Heart left ventricle (tissue), 13 donors: ENCODE results near the gene PPIF.

Experiments used
- POLR2A ChIP-seq, 2 donors: fragments of 450-650 bp; IDR thresholded peaks; one replicate each; pipeline ENCODE4 v1.6.1; 2017; ENCODE audit warnings: antibody characterized with exemption in 2 of 2, mild to moderate bottlenecking in 2 of 2, moderate library complexity in 2 of 2
- TF ChIP-seq, protein P1 (sequence below), 12 donors: fragments of 200-600 bp; sonication (generic) in 4 of 12; IDR thresholded peaks; one replicate each; pipeline versions ENCODE4 v1.5.0 to v1.8.0; 2018 to 2022; ENCODE audit warnings: antibody characterized with exemption in 12 of 12, mild to moderate bottlenecking in 5 of 12
- donor health status: ischemic (EF 13 %, LVEDD 7.1; RV severe dilation, severe dysfunction).
- donor health status: DM: no; HTN: yes; CAD: no.
- donor health status: DM: no; HTN: no; CAD: no.
- donor health status: ischemic (EF 25% LVEDD 6.9; RV normal size, moderate dysfunction).
- donor health status: ischemic (EF 25% LVEDD 5.7; RV mildly dilated, moderate dysfunction).
- donor health status: ischemic (EF 35%, LVEDD 5.7; RV mildly dilated, moderate dysfunction).
- donor health status: nonischemic (EF 11% LVEDD 7.7; RV severe dilation, severe dysfunction).
- donor health status: DM: yes; HTN: yes; CAD: no.
- donor health status: PGD.
- donor health status: ischemic (EF 29% LVEDD 5.4; RV normal size, mild dysfunction).
- donor health status: nonischemic (EF 23%, LVEDD 6.1; RV moderate dilation, normal function).

GRCh38 chr10:79380946-79381721, 33.9 kb downstream of the PPIF start:
- TF ChIP-seq, protein P1, sequence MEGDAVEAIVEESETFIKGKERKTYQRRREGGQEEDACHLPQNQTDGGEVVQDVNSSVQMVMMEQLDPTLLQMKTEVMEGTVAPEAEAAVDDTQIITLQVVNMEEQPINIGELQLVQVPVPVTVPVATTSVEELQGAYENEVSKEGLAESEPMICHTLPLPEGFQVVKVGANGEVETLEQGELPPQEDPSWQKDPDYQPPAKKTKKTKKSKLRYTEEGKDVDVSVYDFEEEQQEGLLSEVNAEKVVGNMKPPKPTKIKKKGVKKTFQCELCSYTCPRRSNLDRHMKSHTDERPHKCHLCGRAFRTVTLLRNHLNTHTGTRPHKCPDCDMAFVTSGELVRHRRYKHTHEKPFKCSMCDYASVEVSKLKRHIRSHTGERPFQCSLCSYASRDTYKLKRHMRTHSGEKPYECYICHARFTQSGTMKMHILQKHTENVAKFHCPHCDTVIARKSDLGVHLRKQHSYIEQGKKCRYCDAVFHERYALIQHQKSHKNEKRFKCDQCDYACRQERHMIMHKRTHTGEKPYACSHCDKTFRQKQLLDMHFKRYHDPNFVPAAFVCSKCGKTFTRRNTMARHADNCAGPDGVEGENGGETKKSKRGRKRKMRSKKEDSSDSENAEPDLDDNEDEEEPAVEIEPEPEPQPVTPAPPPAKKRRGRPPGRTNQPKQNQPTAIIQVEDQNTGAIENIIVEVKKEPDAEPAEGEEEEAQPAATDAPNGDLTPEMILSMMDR (IDR thresholded peaks at IDR 0.05) = no peak
- no peak for TF ChIP-seq POLR2A (IDR thresholded peaks at IDR 0.05)
